Measurements from ENCODE around the gene PRR20C. TPM values are rescaled to one million over a fixed set of nuclear protein-coding genes. Genes with fewer than 3 reads are reported as not detected.

PRR20C gene
- total RNA-seq, 1 donor from 2014 or later = not detected

DNA sequence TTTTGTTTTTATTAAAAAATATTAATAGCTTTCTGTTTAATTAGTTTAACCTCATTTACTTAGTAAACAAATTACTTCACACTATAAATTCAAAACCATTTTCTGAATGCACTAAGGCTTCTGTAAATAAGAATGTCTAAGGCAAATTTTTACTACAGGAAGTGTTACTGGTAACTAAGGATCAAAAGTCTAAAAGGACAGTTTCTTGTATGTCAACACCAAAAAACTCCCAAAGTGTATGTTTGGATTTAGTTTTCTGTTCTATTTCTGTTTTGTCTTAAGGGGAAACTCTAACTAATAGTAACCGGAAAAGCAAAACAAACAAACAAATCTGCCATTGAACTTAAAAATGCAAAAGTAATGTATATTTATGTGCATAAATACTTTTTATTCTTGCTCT, 37.8 kb downstream of the PRR20C start:
- Mint-ChIP-seq H3K4me3 (ENCODE audit: low read depth) (no peak overlapping the region), H3K27ac (no peak overlapping the region), H3K9me3 (peaks cover 4% of the 10 kb centered on the region)

More for the DNA sequence above, 37.8 kb downstream of the PRR20C start:
- intact Hi-C loops (cut with micrococcal nuclease) = no loop called here
- Mint-ChIP-seq H3K36me3 (ENCODE audit: low read depth) (no peaks in the 10 kb centered on the region), H3K27me3 (ENCODE audit: low read depth) (no peaks in the 10 kb centered on the region), H3K4me1 (ENCODE audit: low read depth) (no peaks in the 10 kb centered on the region)
- no peak for DNase-seq (ENCODE audit: low spot score)

Other genes with a start within 250 kb of the PRR20C start
- gene PRR20A, start 13.1 kb upstream of the PRR20C start, total RNA-seq = not detected in 2 replicates
- gene PRR20B, start 6.6 kb upstream of the PRR20C start, total RNA-seq = not detected in 2 replicates
- not detected in 2 replicates for gene PRR20D, start 6.6 kb downstream of the PRR20C start, total RNA-seq
- not detected in 2 replicates for gene PRR20E, start 13.1 kb downstream of the PRR20C start, total RNA-seq